Astrocyte of the spinal cord (primary cell): ENCODE data around the gene TBC1D9.

Experiments used
- DNase-seq: peaks from one replicate; pipeline ENCODE4 v3.0.0; 2011; ENCODE audit warnings: low read depth, low spot score
- H3K4me3 ChIP-seq: 2 replicates; pipeline ENCODE4 v1.5.1; 2011; ENCODE audit warnings: low read depth, mild to moderate bottlenecking, low read length, moderate library complexity
- CTCF ChIP-seq: IDR thresholded peaks from 2 replicates; pipeline ENCODE4 v1.5.1; 2012; ENCODE audit warnings: low read depth, mild to moderate bottlenecking, low read length, inconsistent platforms
- in situ Hi-C: cut with HindIII; loops from 2 replicates; pipeline ENCODE4 v1.10.0; 2017; ENCODE audit warnings: low sequenced_read_pairs

TBC1D9 gene

DNA sequence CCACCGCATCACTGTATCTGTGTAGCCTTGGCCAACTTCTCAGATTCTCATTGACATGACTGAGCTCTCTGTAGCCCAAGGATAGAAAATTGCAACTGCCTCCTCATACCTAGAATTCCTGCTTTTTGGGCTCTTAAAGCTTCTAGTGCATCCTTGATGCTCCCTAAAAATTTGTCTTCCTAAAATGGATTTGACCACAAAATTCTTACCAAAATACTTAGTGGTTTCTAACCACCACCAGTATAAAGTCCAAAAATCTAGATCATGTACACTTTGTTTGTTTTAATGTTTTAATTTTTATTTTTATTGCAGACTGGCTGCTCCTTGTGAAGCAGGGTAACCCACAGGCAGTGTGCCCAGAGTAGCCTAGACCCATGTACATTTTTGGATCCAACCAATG lies 75.5 kb downstream of the TBC1D9 start:
- in situ Hi-C loops = no loop called here
- no peak overlapping the region for H3K4me3 ChIP-seq
- no peak for TF ChIP-seq CTCF
- DNase-seq = no peak

- DNase-seq = no peak
- no peak for TF ChIP-seq CTCF
- in situ Hi-C loops = no loop called here
- no peak overlapping the region for H3K4me3 ChIP-seq
Observed at GRCh38 chr4:140679576-140679975, 76.6 kb downstream of the TBC1D9 start.

- TF ChIP-seq CTCF = no peak
- DNase-seq = no peak
- no peak overlapping the region for H3K4me3 ChIP-seq
- in situ Hi-C loops = no loop called here
Observed at GRCh38 chr4:140675599-140676231, 80.5 kb downstream of the TBC1D9 start.

- in situ Hi-C loops = no loop called here
- TF ChIP-seq CTCF = no peak
- H3K4me3 ChIP-seq = no peak overlapping the region
- DNase-seq = no peak
Observed at GRCh38 chr4:140673729-140674128, 82.5 kb downstream of the TBC1D9 start.

- no peak for DNase-seq
- in situ Hi-C loops = no loop called here
- no peak overlapping the region for H3K4me3 ChIP-seq
- no peak for TF ChIP-seq CTCF
Observed at GRCh38 chr4:140672416-140672815, 83.8 kb downstream of the TBC1D9 start.

- no peak for DNase-seq
- H3K4me3 ChIP-seq = no peak overlapping the region
- in situ Hi-C loops = no loop called here
- no peak for TF ChIP-seq CTCF
Observed at GRCh38 chr4:140668111-140668510, 88.1 kb downstream of the TBC1D9 start.
